Vagina (tissue), 2 donors: ENCODE results near the gene SERPINI1.

ENCODE experiments used
- POLR2AphosphoS5 ChIP-seq, 2 donors: sonication (generic); formaldehyde crosslinking; IDR thresholded peaks; one replicate each; pipeline ENCODE4 v1.9.0; 2017; ENCODE audit warnings: antibody characterized with exemption in 2 of 2, mild to moderate bottlenecking in 2 of 2, low read depth in 1 of 2; ENCODE audit not compliant: insufficient read depth in 1 of 2
- TF ChIP-seq, protein P1 (sequence below), 3 experiments: fragments of 450-650 bp in 2 of 3; fragments of 200-600 bp in 1 of 3; sonication (generic) in 1 of 3; IDR thresholded peaks; one replicate each; pipeline ENCODE4 v1.5.1; 2017 to 2019; ENCODE audit warnings: antibody characterized with exemption in 3 of 3, mild to moderate bottlenecking in 2 of 3, moderate library complexity in 2 of 3

DNA sequence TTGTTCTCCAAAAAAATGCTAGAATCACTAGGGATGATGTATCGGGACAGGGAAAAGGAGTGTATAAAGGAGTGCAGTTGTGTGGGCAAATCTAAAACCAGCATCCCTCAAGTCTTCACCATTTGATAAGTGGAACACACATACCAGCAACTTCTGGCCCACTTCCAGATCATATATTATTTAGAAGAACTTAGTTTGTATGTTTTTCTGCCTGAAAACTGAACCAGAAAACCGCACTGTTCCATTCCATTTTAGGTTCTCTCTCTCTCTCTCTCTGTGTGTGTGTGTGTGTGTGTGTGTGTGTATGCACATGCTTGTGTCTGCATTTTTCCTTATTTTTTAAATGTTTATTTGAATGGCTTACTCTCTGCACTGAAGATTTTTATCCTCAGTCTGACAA is 93.5 kb downstream of the SERPINI1 start:
- TF ChIP-seq, protein P1, sequence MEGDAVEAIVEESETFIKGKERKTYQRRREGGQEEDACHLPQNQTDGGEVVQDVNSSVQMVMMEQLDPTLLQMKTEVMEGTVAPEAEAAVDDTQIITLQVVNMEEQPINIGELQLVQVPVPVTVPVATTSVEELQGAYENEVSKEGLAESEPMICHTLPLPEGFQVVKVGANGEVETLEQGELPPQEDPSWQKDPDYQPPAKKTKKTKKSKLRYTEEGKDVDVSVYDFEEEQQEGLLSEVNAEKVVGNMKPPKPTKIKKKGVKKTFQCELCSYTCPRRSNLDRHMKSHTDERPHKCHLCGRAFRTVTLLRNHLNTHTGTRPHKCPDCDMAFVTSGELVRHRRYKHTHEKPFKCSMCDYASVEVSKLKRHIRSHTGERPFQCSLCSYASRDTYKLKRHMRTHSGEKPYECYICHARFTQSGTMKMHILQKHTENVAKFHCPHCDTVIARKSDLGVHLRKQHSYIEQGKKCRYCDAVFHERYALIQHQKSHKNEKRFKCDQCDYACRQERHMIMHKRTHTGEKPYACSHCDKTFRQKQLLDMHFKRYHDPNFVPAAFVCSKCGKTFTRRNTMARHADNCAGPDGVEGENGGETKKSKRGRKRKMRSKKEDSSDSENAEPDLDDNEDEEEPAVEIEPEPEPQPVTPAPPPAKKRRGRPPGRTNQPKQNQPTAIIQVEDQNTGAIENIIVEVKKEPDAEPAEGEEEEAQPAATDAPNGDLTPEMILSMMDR (IDR thresholded peaks at IDR 0.05): no peak
- no peak for TF ChIP-seq POLR2AphosphoS5 (IDR thresholded peaks at IDR 0.05; ENCODE audit: insufficient read depth in 1 of 2, low read depth in 1 of 2)
